SU-DHL-6 (cell line): ENCODE data around the gene SDCCAG8.

Experiments used
- EZH2phosphoT487 ChIP-seq: fragments of 200-600 bp; sonication (generic), shearing (Covaris generic); conservative IDR thresholded peaks from 2 replicates; pipeline ENCODE4 v1.6.1; 2018; ENCODE audit warnings: mild to moderate bottlenecking, antibody characterized with exemption, low read length, moderate library complexity, mixed read lengths
- TF ChIP-seq, protein P1 (sequence below): fragments of 200-600 bp; sonication (generic); IDR thresholded peaks from one replicate; pipeline ENCODE4 v1.5.1; 2017; ENCODE audit warnings: antibody characterized with exemption, mild to moderate bottlenecking, low read length, moderate library complexity; ENCODE audit not compliant: insufficient read depth, poor library complexity, severe bottlenecking

DNA sequence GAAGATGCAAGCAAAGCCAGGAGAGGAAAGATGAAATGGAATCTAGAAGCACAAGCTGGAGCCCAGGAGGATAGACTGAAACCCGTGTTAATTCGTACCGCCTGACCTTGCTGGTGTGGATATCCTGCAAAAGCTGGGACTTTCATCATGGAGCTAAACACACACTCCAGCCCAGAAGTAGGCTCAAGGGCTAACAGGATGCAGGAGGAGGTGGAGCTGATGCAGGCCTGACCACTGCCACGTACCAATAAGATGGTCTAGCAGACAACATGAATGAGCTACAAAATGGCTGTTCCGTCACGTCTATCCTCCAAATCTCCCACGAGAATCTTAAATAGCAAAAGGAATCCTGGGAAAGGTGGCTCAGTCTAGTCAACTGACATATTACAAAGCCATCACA lies 270.3 kb downstream of the SDCCAG8 start:
- TF ChIP-seq, protein P1, sequence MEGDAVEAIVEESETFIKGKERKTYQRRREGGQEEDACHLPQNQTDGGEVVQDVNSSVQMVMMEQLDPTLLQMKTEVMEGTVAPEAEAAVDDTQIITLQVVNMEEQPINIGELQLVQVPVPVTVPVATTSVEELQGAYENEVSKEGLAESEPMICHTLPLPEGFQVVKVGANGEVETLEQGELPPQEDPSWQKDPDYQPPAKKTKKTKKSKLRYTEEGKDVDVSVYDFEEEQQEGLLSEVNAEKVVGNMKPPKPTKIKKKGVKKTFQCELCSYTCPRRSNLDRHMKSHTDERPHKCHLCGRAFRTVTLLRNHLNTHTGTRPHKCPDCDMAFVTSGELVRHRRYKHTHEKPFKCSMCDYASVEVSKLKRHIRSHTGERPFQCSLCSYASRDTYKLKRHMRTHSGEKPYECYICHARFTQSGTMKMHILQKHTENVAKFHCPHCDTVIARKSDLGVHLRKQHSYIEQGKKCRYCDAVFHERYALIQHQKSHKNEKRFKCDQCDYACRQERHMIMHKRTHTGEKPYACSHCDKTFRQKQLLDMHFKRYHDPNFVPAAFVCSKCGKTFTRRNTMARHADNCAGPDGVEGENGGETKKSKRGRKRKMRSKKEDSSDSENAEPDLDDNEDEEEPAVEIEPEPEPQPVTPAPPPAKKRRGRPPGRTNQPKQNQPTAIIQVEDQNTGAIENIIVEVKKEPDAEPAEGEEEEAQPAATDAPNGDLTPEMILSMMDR, result no peak
- no peak for TF ChIP-seq EZH2phosphoT487
